ENCODE results near the gene MRPS30. TPM values are rescaled to one million over a fixed set of nuclear protein-coding genes. Genes with fewer than 3 reads are reported as not detected.

The MRPS30 gene
- total and polyA plus RNA-seq, 2 experiments from 2014 or later = 86.1 to 156 TPM

DNA sequence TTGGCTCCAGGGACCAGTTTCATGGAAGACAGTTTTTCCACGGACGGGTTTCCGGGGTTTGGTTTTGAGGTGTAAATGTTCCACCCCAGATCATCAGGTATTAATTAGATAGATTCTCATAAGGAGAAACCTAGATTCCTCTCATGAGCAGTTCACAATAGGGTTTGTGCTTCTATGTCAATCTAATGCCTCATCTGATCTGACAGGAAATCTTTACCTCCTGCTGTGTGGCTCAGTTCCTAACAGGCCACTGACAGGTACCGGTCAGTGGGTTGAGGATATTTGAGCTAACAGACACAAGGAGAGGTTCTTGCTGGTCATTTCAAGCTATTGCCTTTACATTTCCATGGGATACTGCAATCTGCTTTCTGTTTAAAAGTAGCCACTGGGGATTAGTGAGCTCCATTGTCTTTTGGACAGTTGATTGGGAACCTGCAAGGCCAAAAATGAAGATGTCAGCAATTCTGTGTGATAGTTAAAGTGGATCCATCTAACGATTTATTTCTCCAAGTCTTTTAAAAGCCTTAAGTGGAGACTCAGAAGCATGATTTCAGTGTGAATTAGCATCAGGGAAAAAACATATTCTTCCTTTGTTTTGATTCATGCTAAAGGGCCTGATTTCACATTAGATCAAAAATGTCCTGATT lies 38.6 kb downstream of the MRPS30 start:
- no peak for TF ChIP-seq ZNF114 (CRISPR knock-in tag; IDR thresholded peaks at IDR 0.05)
- TF ChIP-seq JUNB (IDR thresholded peaks at IDR 0.05; ENCODE audit: unreplicated experiment) = no peak
- no peak for TF ChIP-seq EZH2 (IDR thresholded peaks at IDR 0.05; ENCODE audit: low read depth, unreplicated experiment)
- TF ChIP-seq, protein P1, sequence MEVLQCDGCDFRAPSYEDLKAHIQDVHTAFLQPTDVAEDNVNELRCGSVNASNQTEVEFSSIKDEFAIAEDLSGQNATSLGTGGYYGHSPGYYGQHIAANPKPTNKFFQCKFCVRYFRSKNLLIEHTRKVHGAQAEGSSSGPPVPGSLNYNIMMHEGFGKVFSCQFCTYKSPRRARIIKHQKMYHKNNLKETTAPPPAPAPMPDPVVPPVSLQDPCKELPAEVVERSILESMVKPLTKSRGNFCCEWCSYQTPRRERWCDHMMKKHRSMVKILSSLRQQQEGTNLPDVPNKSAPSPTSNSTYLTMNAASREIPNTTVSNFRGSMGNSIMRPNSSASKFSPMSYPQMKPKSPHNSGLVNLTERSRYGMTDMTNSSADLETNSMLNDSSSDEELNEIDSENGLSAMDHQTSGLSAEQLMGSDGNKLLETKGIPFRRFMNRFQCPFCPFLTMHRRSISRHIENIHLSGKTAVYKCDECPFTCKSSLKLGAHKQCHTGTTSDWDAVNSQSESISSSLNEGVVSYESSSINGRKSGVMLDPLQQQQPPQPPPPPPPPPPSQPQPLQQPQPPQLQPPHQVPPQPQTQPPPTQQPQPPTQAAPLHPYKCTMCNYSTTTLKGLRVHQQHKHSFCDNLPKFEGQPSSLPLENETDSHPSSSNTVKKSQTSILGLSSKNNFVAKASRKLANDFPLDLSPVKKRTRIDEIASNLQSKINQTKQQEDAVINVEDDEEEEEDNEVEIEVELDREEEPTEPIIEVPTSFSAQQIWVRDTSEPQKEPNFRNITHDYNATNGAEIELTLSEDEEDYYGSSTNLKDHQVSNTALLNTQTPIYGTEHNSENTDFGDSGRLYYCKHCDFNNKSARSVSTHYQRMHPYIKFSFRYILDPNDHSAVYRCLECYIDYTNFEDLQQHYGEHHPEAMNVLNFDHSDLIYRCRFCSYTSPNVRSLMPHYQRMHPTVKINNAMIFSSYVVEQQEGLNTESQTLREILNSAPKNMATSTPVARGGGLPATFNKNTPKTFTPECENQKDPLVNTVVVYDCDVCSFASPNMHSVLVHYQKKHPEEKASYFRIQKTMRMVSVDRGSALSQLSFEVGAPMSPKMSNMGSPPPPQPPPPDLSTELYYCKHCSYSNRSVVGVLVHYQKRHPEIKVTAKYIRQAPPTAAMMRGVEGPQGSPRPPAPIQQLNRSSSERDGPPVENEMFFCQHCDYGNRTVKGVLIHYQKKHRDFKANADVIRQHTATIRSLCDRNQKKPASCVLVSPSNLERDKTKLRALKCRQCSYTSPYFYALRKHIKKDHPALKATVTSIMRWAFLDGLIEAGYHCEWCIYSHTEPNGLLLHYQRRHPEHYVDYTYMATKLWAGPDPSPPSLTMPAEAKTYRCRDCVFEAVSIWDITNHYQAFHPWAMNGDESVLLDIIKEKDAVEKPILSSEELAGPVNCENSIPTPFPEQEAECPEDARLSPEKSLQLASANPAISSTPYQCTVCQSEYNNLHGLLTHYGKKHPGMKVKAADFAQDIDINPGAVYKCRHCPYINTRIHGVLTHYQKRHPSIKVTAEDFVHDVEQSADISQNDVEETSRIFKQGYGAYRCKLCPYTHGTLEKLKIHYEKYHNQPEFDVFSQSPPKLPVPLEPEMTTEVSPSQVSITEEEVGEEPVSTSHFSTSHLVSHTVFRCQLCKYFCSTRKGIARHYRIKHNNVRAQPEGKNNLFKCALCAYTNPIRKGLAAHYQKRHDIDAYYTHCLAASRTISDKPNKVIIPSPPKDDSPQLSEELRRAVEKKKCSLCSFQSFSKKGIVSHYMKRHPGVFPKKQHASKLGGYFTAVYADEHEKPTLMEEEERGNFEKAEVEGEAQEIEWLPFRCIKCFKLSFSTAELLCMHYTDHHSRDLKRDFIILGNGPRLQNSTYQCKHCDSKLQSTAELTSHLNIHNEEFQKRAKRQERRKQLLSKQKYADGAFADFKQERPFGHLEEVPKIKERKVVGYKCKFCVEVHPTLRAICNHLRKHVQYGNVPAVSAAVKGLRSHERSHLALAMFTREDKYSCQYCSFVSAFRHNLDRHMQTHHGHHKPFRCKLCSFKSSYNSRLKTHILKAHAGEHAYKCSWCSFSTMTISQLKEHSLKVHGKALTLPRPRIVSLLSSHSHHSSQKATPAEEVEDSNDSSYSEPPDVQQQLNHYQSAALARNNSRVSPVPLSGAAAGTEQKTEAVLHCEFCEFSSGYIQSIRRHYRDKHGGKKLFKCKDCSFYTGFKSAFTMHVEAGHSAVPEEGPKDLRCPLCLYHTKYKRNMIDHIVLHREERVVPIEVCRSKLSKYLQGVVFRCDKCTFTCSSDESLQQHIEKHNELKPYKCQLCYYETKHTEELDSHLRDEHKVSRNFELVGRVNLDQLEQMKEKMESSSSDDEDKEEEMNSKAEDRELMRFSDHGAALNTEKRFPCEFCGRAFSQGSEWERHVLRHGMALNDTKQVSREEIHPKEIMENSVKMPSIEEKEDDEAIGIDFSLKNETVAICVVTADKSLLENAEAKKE (CRISPR knock-in tag; IDR thresholded peaks at IDR 0.05) = no peak
- TF ChIP-seq, protein P2, sequence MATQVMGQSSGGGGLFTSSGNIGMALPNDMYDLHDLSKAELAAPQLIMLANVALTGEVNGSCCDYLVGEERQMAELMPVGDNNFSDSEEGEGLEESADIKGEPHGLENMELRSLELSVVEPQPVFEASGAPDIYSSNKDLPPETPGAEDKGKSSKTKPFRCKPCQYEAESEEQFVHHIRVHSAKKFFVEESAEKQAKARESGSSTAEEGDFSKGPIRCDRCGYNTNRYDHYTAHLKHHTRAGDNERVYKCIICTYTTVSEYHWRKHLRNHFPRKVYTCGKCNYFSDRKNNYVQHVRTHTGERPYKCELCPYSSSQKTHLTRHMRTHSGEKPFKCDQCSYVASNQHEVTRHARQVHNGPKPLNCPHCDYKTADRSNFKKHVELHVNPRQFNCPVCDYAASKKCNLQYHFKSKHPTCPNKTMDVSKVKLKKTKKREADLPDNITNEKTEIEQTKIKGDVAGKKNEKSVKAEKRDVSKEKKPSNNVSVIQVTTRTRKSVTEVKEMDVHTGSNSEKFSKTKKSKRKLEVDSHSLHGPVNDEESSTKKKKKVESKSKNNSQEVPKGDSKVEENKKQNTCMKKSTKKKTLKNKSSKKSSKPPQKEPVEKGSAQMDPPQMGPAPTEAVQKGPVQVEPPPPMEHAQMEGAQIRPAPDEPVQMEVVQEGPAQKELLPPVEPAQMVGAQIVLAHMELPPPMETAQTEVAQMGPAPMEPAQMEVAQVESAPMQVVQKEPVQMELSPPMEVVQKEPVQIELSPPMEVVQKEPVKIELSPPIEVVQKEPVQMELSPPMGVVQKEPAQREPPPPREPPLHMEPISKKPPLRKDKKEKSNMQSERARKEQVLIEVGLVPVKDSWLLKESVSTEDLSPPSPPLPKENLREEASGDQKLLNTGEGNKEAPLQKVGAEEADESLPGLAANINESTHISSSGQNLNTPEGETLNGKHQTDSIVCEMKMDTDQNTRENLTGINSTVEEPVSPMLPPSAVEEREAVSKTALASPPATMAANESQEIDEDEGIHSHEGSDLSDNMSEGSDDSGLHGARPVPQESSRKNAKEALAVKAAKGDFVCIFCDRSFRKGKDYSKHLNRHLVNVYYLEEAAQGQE (IDR thresholded peaks at IDR 0.05; ENCODE audit: unreplicated experiment) = no peak
- TF ChIP-seq, protein P3, sequence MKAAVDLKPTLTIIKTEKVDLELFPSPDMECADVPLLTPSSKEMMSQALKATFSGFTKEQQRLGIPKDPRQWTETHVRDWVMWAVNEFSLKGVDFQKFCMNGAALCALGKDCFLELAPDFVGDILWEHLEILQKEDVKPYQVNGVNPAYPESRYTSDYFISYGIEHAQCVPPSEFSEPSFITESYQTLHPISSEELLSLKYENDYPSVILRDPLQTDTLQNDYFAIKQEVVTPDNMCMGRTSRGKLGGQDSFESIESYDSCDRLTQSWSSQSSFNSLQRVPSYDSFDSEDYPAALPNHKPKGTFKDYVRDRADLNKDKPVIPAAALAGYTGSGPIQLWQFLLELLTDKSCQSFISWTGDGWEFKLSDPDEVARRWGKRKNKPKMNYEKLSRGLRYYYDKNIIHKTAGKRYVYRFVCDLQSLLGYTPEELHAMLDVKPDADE (IDR thresholded peaks at IDR 0.05) = no peak
- TF ChIP-seq, protein P4, sequence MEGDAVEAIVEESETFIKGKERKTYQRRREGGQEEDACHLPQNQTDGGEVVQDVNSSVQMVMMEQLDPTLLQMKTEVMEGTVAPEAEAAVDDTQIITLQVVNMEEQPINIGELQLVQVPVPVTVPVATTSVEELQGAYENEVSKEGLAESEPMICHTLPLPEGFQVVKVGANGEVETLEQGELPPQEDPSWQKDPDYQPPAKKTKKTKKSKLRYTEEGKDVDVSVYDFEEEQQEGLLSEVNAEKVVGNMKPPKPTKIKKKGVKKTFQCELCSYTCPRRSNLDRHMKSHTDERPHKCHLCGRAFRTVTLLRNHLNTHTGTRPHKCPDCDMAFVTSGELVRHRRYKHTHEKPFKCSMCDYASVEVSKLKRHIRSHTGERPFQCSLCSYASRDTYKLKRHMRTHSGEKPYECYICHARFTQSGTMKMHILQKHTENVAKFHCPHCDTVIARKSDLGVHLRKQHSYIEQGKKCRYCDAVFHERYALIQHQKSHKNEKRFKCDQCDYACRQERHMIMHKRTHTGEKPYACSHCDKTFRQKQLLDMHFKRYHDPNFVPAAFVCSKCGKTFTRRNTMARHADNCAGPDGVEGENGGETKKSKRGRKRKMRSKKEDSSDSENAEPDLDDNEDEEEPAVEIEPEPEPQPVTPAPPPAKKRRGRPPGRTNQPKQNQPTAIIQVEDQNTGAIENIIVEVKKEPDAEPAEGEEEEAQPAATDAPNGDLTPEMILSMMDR (conservative IDR thresholded peaks at IDR 0.05; ENCODE audit: low read depth in 2 of 2) = no peak
- no peak for TF ChIP-seq CREB1 (CRISPR knock-in tag; IDR thresholded peaks at IDR 0.05; ENCODE audit: low read depth)
- TF ChIP-seq NANOG (IDR thresholded peaks at IDR 0.05; ENCODE audit: borderline replicate concordance) = no peak
- no peak for TF ChIP-seq ZNF331 (CRISPR knock-in tag; IDR thresholded peaks at IDR 0.05; ENCODE audit: low read depth)
- TF ChIP-seq EZH2phosphoT487 (IDR thresholded peaks at IDR 0.05; ENCODE audit: unreplicated experiment) = no peak
- Histone ChIP-seq H3K79me2 (replicated peaks; ENCODE audit: insufficient read depth) (no peaks in the 10 kb centered on the region), H4K20me1 (replicated peaks; ENCODE audit: insufficient read depth) (no peaks in the 10 kb centered on the region), H2AFZ (no peak overlapping the region), H3K4me2 (no peak overlapping the region), H3F3A (replicated peaks; ENCODE audit: low read depth) (no peaks in the 10 kb centered on the region), H3K4me3 (no peak overlapping the region), H3K36me3 (ENCODE audit: insufficient read depth) (no peaks in the 10 kb centered on the region), H3K9me2 (ENCODE audit: insufficient read depth) (no peaks in the 10 kb centered on the region), H3K27me3 (ENCODE audit: insufficient read depth) (no peaks in the 10 kb centered on the region), H3K4me1 (ENCODE audit: insufficient read depth) (no peaks in the 10 kb centered on the region), H3K27ac (ENCODE audit: low read depth) (no peak overlapping the region)
- H3K27ac Mint-ChIP-seq = no peak overlapping the region
- peaks cover under 1% of the 10 kb centered on the region; the same call in 1 of the 3 replicates for H3K9me3 Mint-ChIP-seq
- H3K4me1 Mint-ChIP-seq = no peaks in the 10 kb centered on the region
- DNase-seq (ENCODE audit: low spot score) (no peak), ATAC-seq (no peak)
- peaks cover 3% of the 10 kb centered on the region for H3K27me3 Mint-ChIP-seq (ENCODE audit: insufficient read depth, low read depth, poor library complexity)
- no peak overlapping the region for H3K4me3 Mint-ChIP-seq
- H3K36me3 Mint-ChIP-seq (ENCODE audit: low read depth) = no peaks in the 10 kb centered on the region
